Ishikawa (cell line): ENCODE measurements around the gene OLFML2B.

Experiments used
- CEBPB ChIP-seq: IDR thresholded peaks from 2 replicates; pipeline ENCODE4 v1.6.1; 2012
- CREB1 ChIP-seq: IDR thresholded peaks from 2 replicates; pipeline ENCODE4 v1.6.1; 2012; ENCODE audit warnings: low read depth
- EGR1 ChIP-seq: IDR thresholded peaks from 2 replicates; pipeline ENCODE4 v1.6.1; 2012
- EP300 ChIP-seq: IDR thresholded peaks from 2 replicates; pipeline ENCODE4 v1.6.1; 2012; ENCODE audit warnings: borderline replicate concordance
- FOXM1 ChIP-seq: IDR thresholded peaks from 2 replicates; pipeline ENCODE4 v1.6.1; 2012; ENCODE audit warnings: low read depth, borderline replicate concordance
- RAD21 ChIP-seq: IDR thresholded peaks from 2 replicates; pipeline ENCODE4 v1.6.1; 2012; ENCODE audit warnings: low read depth
- TEAD4 ChIP-seq: IDR thresholded peaks from 2 replicates; pipeline ENCODE4 v1.6.1; 2012
- ZBTB7A ChIP-seq: IDR thresholded peaks from 2 replicates; pipeline ENCODE4 v1.6.1; 2012; ENCODE audit warnings: low read depth
- TF ChIP-seq, protein P1 (sequence below): IDR thresholded peaks from 2 replicates; pipeline ENCODE4 v1.6.1; 2012
- TF ChIP-seq, protein P2 (sequence below): IDR thresholded peaks from 2 replicates; pipeline ENCODE4 v1.6.1; 2012; ENCODE audit warnings: low read depth, mild to moderate bottlenecking

DNA sequence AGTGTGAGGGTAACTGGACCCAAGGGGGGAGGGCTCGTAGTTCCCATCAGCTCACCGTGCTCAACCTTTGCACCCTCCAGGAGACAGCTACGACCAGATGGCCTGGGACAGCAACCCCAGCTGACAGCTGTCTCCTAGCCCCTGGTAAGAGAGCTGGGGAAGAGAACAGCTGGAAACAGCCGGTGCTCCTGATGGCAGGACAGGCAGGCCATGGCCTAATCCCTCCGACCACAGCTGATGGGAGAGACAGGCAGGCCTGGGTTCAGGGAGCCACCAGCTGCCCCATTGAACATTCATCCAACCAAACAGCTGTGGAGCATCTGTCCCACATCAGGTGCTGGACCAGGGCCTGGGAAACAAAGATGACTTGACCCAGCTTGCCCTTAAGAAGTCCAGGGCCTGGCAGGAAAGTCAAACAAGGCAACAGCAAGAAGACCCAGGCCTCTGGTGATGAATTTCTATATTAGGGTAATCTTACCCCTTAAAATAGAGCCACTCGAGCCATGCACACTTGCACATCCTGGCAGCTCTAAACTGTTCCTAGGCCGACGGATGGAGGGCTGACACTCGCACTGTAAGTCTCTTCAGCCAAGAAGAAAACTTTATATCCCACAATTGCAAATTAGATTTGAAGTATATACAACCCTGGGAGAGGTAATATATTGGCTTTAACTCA, 12.2 kb downstream of the OLFML2B start:
- TF ChIP-seq EGR1 (no peak), ZBTB7A (no peak), CREB1 (no peak), CEBPB (no peak), FOXM1 (no peak), TEAD4 (no peak), EP300 (no peak), RAD21 (no peak)
- TF ChIP-seq, protein P1, sequence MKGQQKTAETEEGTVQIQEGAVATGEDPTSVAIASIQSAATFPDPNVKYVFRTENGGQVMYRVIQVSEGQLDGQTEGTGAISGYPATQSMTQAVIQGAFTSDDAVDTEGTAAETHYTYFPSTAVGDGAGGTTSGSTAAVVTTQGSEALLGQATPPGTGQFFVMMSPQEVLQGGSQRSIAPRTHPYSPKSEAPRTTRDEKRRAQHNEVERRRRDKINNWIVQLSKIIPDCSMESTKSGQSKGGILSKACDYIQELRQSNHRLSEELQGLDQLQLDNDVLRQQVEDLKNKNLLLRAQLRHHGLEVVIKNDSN = no peak
- TF ChIP-seq, protein P2, sequence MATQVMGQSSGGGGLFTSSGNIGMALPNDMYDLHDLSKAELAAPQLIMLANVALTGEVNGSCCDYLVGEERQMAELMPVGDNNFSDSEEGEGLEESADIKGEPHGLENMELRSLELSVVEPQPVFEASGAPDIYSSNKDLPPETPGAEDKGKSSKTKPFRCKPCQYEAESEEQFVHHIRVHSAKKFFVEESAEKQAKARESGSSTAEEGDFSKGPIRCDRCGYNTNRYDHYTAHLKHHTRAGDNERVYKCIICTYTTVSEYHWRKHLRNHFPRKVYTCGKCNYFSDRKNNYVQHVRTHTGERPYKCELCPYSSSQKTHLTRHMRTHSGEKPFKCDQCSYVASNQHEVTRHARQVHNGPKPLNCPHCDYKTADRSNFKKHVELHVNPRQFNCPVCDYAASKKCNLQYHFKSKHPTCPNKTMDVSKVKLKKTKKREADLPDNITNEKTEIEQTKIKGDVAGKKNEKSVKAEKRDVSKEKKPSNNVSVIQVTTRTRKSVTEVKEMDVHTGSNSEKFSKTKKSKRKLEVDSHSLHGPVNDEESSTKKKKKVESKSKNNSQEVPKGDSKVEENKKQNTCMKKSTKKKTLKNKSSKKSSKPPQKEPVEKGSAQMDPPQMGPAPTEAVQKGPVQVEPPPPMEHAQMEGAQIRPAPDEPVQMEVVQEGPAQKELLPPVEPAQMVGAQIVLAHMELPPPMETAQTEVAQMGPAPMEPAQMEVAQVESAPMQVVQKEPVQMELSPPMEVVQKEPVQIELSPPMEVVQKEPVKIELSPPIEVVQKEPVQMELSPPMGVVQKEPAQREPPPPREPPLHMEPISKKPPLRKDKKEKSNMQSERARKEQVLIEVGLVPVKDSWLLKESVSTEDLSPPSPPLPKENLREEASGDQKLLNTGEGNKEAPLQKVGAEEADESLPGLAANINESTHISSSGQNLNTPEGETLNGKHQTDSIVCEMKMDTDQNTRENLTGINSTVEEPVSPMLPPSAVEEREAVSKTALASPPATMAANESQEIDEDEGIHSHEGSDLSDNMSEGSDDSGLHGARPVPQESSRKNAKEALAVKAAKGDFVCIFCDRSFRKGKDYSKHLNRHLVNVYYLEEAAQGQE = no peak
